Activated CD4-positive, alpha-beta T cell treated with anti-CD3 and anti-CD28 coated beads, Interleukin-2, amount 50 U/mL, for 16 hours (primary cell): ENCODE results near the gene ZBP1.

Experiments used
- DNase-seq: peaks from one replicate; pipeline ENCODE4 v3.0.0-alpha.2; 2020

Gene ZBP1

GRCh38 chr20:57596358-57596757 is 23.9 kb downstream of the ZBP1 start:
- DNase-seq: no peak

GRCh38 chr20:57595041-57596030 is 24.9 kb downstream of the ZBP1 start:
- DNase-seq: no peak

- peak; percentile 25 for DNase-seq
Measured at GRCh38 chr20:57594092-57594951, 25.9 kb downstream of the ZBP1 start.

GRCh38 chr20:57593134-57593886 is 26.9 kb downstream of the ZBP1 start:
- no peak for DNase-seq

- DNase-seq: no peak
Measured at GRCh38 chr20:57592263-57593092, 27.7 kb downstream of the ZBP1 start.

- no peak for DNase-seq
Measured at GRCh38 chr20:57591289-57592229, 28.7 kb downstream of the ZBP1 start.

GRCh38 chr20:57590485-57591288 is 29.5 kb downstream of the ZBP1 start:
- DNase-seq: no peak

GRCh38 chr20:57589728-57590484 is 30.3 kb downstream of the ZBP1 start:
- no peak for DNase-seq

- no peak for DNase-seq
Measured at GRCh38 chr20:57589123-57589727, 31.0 kb downstream of the ZBP1 start.

GRCh38 chr20:57588596-57588995 is 31.6 kb downstream of the ZBP1 start:
- no peak for DNase-seq

- no peak for DNase-seq
Measured at GRCh38 chr20:57587989-57588377, 32.2 kb downstream of the ZBP1 start.

- DNase-seq: no peak
Measured at GRCh38 chr20:57587278-57587988, 32.8 kb downstream of the ZBP1 start.

GRCh38 chr20:57586943-57587277 is 33.3 kb downstream of the ZBP1 start:
- DNase-seq: no peak

- DNase-seq: no peak
Measured at GRCh38 chr20:57586370-57586793, 33.8 kb downstream of the ZBP1 start.

GRCh38 chr20:57585466-57586213 is 34.6 kb downstream of the ZBP1 start:
- DNase-seq: no peak

- DNase-seq: no peak
Measured at GRCh38 chr20:57584768-57585461, 35.3 kb downstream of the ZBP1 start.
